SK-N-MC (cell line): ENCODE results near the gene NKAP.

Source experiments
- EZH2 ChIP-seq: fragments of 200-600 bp; sonication (generic); IDR thresholded peaks from one replicate; pipeline ENCODE4 v1.6.1; 2017; ENCODE audit warnings: antibody characterized with exemption
- FOXP2 ChIP-seq: optimal IDR thresholded peaks from 2 replicates; pipeline ENCODE3; 2011; ENCODE audit warnings: mild to moderate bottlenecking, moderate library complexity; ENCODE audit not compliant: insufficient read depth; ENCODE audit errors: extremely low read length, control extremely low read depth
- POLR2AphosphoS5 ChIP-seq: IDR thresholded peaks from 2 replicates; pipeline ENCODE4 v1.6.1; 2012; ENCODE audit warnings: mild to moderate bottlenecking, low read depth, low read length, borderline replicate concordance

- TF ChIP-seq EZH2, result no peak
- TF ChIP-seq POLR2AphosphoS5, result no peak
- no peak for TF ChIP-seq FOXP2
Observed at GRCh38 chrX:119935215-119935874, 8.2 kb downstream of the NKAP start.
